B cell (primary cell): ENCODE results near the gene CEP89.

Experiments used
- EZH2 ChIP-seq: IDR thresholded peaks from 2 replicates; pipeline ENCODE4 v1.6.1; 2012; ENCODE audit warnings: borderline replicate concordance, low read depth, mild to moderate bottlenecking, moderate library complexity, low read length; ENCODE audit not compliant: insufficient read depth, poor library complexity, severe bottlenecking
- TF ChIP-seq, protein P1 (sequence below): fragments of 200-600 bp; IDR thresholded peaks from one replicate; pipeline ENCODE4 v1.8.0; 2022; ENCODE audit warnings: antibody characterized with exemption, mild to moderate bottlenecking

GRCh38 chr19:32916969-32917615 is 54.7 kb downstream of the CEP89 start:
- TF ChIP-seq, protein P1, sequence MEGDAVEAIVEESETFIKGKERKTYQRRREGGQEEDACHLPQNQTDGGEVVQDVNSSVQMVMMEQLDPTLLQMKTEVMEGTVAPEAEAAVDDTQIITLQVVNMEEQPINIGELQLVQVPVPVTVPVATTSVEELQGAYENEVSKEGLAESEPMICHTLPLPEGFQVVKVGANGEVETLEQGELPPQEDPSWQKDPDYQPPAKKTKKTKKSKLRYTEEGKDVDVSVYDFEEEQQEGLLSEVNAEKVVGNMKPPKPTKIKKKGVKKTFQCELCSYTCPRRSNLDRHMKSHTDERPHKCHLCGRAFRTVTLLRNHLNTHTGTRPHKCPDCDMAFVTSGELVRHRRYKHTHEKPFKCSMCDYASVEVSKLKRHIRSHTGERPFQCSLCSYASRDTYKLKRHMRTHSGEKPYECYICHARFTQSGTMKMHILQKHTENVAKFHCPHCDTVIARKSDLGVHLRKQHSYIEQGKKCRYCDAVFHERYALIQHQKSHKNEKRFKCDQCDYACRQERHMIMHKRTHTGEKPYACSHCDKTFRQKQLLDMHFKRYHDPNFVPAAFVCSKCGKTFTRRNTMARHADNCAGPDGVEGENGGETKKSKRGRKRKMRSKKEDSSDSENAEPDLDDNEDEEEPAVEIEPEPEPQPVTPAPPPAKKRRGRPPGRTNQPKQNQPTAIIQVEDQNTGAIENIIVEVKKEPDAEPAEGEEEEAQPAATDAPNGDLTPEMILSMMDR, result no peak
- TF ChIP-seq EZH2, result no peak
